GM12864 (cell line): Measurements from ENCODE around the gene GPR108.

Experiments used
- DNase-seq: peaks from one replicate; pipeline ENCODE4 v3.0.0-alpha.2; 2011; ENCODE audit warnings: low read depth
- H3K4me3 ChIP-seq: 2 replicates; pipeline ENCODE4 v1.5.1; 2011; ENCODE audit warnings: mild to moderate bottlenecking, low read depth, low read length, control low read depth
- TF ChIP-seq, protein P1 (sequence below): IDR thresholded peaks from 2 replicates; pipeline ENCODE4 v1.5.1; 2011; ENCODE audit warnings: low read depth, mild to moderate bottlenecking, moderate library complexity, low read length, control low read depth, inconsistent platforms; ENCODE audit errors: missing control alignments

GPR108 gene

DNA sequence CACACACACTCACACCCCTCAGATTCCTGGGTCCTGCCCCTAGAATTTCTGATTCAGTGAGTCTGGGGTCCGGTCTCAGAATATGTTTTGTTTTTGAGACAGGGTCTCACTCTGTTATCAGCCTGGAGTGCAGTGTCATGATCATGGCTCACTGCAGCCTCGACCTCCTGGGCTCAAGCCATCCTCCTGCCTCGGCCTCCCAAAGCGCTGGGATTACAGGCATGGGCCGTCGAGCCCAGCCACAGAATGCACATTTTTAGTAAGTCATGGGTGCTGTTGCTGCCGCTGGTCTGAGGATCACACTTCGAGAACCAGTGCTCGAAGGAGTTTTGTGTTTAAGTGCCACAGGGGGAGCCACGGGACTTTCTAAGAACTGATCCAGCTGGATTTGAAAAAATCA, 45.4 kb downstream of the GPR108 start:
- TF ChIP-seq, protein P1, sequence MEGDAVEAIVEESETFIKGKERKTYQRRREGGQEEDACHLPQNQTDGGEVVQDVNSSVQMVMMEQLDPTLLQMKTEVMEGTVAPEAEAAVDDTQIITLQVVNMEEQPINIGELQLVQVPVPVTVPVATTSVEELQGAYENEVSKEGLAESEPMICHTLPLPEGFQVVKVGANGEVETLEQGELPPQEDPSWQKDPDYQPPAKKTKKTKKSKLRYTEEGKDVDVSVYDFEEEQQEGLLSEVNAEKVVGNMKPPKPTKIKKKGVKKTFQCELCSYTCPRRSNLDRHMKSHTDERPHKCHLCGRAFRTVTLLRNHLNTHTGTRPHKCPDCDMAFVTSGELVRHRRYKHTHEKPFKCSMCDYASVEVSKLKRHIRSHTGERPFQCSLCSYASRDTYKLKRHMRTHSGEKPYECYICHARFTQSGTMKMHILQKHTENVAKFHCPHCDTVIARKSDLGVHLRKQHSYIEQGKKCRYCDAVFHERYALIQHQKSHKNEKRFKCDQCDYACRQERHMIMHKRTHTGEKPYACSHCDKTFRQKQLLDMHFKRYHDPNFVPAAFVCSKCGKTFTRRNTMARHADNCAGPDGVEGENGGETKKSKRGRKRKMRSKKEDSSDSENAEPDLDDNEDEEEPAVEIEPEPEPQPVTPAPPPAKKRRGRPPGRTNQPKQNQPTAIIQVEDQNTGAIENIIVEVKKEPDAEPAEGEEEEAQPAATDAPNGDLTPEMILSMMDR, result no peak
- H3K4me3 ChIP-seq, result no peak overlapping the region
- DNase-seq, result no peak

DNA sequence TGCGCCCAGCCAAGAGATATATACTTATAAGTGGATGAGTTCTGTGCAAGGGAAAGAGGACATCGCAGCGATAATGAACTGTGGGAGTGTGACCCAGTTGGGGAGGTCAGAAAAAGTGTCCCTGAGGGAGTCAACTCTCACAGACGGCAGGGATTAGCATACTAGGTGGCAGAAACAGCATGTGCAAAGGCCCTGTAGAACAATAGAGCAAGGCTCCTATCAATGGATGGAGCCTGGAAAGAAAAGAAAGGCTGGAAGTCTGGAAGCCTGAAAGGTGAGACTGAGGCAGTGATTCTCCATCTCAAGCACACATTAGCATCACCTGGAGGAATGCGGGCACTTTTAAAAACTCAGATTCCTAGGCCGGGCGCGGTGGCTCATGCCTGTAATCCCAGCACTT, 46.0 kb downstream of the GPR108 start:
- DNase-seq, result no peak
- TF ChIP-seq, protein P1, result no peak
- H3K4me3 ChIP-seq, result no peak overlapping the region

DNA sequence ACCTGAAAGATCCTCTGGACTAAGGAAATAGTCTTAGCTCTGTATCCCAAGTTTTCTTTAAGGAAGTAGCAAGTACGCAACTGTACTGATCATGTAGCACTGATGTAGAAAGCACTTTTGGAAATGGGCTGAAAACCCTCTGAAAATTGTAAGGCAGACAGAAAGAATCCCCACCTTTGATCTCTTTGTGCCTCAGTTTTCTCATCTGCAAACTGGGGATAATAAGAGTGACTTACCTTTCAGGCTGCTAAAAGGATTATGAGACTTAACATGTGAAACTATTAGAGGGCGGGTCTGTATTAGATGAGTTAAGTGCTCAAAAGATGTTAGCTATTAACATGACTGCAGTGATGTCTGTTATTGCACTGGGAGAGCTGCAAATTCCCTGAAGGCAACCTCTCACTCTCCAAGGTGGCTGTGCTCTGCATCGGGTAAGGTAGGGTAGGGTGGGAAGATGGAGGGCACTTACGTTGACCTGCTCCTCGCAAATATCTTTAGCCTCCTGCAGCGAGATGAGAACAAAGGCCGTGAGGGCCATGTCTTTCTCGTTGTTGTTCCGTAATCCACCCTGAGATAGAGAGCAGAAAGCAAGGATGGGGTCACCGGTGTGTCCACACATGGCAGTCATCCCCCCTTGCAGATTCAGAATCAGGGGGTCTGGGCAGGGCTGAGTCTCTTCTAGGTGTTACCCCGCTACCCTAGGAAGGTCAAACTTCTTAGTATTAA, 47.1 kb downstream of the GPR108 start:
- H3K4me3 ChIP-seq, result no peak overlapping the region
- no peak for DNase-seq
- TF ChIP-seq, protein P1, result no peak

DNA sequence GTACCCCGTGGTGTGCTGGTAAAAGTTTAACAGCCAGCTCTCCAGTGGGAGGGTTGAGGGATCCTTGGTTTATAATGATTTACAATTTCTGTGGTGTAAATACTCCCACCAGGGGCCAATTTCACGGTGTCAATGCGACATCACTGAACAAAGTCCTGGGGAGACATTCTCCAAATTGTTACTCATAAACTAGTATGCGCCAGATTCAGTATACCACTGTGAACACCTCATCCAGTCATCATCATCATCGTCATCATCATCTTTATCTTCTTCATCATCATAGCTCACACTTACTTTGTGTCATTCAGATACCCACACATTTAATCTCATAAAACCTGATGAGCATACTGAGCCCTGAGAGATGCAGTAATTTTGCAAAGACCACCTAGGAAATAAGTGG, 50.3 kb downstream of the GPR108 start:
- no peak overlapping the region for H3K4me3 ChIP-seq
- no peak for DNase-seq
- TF ChIP-seq, protein P1, result no peak

DNA sequence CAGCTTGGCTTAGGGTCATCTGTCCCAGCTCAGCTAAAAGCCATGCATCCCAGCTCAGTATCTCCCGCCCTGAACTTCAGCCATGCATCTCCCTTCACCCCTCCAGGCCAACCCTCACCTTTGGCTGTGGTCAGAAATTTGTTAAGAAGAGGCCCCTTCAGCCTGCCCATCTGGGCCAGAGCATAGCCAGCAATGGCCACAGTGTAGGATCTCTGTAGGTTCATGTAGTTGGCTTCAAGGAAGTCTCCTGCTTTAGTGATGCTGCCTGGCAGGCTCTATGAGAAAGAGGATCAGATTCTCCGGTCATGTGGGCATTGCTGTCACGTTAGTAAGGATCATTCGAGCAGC, 50.8 kb downstream of the GPR108 start:
- DNase-seq, result no peak
- no peak overlapping the region for H3K4me3 ChIP-seq
- TF ChIP-seq, protein P1, result no peak

DNA sequence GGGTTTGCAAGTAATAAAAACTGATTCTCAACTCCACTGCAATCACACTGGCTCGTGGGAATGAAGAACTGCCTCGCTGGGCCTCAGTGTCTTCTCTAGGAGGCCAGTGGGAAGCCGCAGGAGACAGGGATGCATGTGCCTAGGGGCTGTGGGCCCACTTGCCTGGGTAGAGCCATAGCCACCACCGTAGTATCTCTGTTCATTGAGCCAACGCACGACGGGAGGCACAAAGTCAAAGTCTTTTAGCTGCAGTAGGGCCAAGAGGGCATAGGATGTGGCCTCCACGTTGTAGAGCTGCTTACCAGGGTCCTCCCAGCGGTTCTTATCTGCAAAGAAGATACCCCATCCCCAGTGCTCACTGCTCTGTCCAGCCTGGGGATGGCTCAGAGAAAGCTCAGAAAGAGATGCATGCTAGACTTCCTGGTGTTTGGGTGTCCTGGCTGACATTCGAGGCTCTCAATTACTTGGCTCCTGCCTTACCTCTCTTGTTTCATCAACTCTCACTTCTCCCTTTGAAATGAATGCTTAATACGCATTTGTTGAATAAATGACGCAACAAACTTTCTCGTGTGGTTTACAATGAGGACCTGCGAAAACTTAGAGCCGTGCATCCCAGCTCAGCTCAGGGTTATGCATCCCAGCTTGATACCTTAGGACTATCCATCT, 51.3 kb downstream of the GPR108 start:
- no peak overlapping the region for H3K4me3 ChIP-seq
- DNase-seq, result no peak
- TF ChIP-seq, protein P1, result no peak

DNA sequence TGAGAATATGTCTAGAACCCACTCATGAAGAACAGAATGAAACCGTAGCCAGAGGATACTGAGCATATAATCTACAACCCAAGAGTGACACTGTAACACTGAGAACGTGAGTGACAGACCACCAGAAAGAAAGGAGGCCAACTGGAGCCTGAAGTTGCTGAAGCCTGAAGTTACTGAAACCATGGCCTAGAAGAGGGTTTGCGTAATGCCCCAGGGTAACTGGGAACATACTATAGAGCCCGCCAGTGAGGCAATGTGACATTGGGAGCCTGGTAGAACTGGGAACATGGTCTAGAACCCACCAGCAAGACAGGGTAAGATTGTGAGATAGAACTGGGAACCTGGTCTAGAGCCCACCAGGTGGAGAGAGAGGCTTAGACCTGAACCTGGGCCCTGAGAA, 51.9 kb downstream of the GPR108 start:
- TF ChIP-seq, protein P1, result no peak

More for the DNA sequence above, 51.9 kb downstream of the GPR108 start:
- DNase-seq, result no peak
- no peak overlapping the region for H3K4me3 ChIP-seq
